Osteoblast (primary cell): ENCODE measurements around the gene FRK. TPM values are rescaled to one million over a fixed set of nuclear protein-coding genes. Genes with fewer than 3 reads are reported as not detected.

ENCODE experiments used
- DNase-seq: peaks from one replicate; pipeline ENCODE4 v3.0.0; 2011; ENCODE audit warnings: low spot score, mixed read lengths; ENCODE audit not compliant: insufficient read length; ENCODE audit errors: missing footprints
- H2AFZ ChIP-seq: 2 replicates; pipeline ENCODE4 v1.6.0; 2011; ENCODE audit warnings: mild to moderate bottlenecking, low read length
- H3K27ac ChIP-seq: 2 replicates; pipeline ENCODE4 v1.5.1; 2011; ENCODE audit warnings: mild to moderate bottlenecking, low read depth, low read length, moderate library complexity
- H3K27me3 ChIP-seq: 2 replicates; pipeline ENCODE4 v1.6.0; 2012; ENCODE audit warnings: mild to moderate bottlenecking, control low read depth, inconsistent platforms, low read length, moderate library complexity; ENCODE audit not compliant: insufficient read depth
- H3K36me3 ChIP-seq: 2 replicates; pipeline ENCODE4 v1.5.1; 2011; ENCODE audit warnings: mild to moderate bottlenecking, low read length, control low read depth, moderate library complexity; ENCODE audit not compliant: insufficient read depth
- H3K4me1 ChIP-seq: 2 replicates; pipeline ENCODE4 v1.5.1; 2011; ENCODE audit warnings: mild to moderate bottlenecking, low read length, control low read depth, moderate library complexity; ENCODE audit not compliant: insufficient read depth
- H3K4me2 ChIP-seq: 2 replicates; pipeline ENCODE4 v1.6.0; 2011; ENCODE audit warnings: mild to moderate bottlenecking, low read length; ENCODE audit not compliant: insufficient read depth
- H3K4me3 ChIP-seq: fragments of 200-600 bp; sonication (generic); 3 replicates; pipeline ENCODE4 v1.5.1; 2012; ENCODE audit warnings: mild to moderate bottlenecking, low read length, inconsistent platforms; ENCODE audit not compliant: insufficient read depth
- H3K79me2 ChIP-seq: 2 replicates; pipeline ENCODE4 v1.6.0; 2012; ENCODE audit warnings: mild to moderate bottlenecking, low read length, control low read depth, inconsistent platforms; ENCODE audit not compliant: insufficient read depth
- H3K9me3 ChIP-seq: 2 replicates; pipeline ENCODE4 v1.5.1; 2011; ENCODE audit warnings: low read depth, low read length, control low read depth
- H4K20me1 ChIP-seq: 2 replicates; pipeline ENCODE4 v1.6.0; 2012; ENCODE audit warnings: mild to moderate bottlenecking, low read length, control low read depth; ENCODE audit not compliant: insufficient read depth
- CTCF ChIP-seq: IDR thresholded peaks from 2 replicates; pipeline ENCODE4 v1.5.1; 2011; ENCODE audit warnings: mild to moderate bottlenecking, low read depth, low read length, moderate library complexity; ENCODE audit errors: extremely low read depth
- total RNA-seq: library from RNA; depleted of rRNA; stranded (reverse); fragments of >200 nt; gene quantifications from 2 replicates; pipeline ENCODE4 v1.2.3, GENCODE V29; 2012

Gene FRK
- total RNA-seq, 1 donor = 1.1 TPM

- DNase-seq = no peak
- Histone ChIP-seq H4K20me1 (no peaks in the 10 kb centered on the region), H3K27ac (no peak overlapping the region), H3K4me3 (no peak overlapping the region), H3K36me3 (no peaks in the 10 kb centered on the region), H2AFZ (no peak overlapping the region), H3K79me2 (no peaks in the 10 kb centered on the region), H3K4me1 (no peaks in the 10 kb centered on the region), H3K4me2 (peak overlapping the region; percentile 24), H3K9me3 (no peaks in the 10 kb centered on the region), H3K27me3 (no peaks in the 10 kb centered on the region)
- TF ChIP-seq CTCF = no peak
Observed at GRCh38 chr6:115898246-115898645, 162.4 kb downstream of the FRK start.

- Histone ChIP-seq H3K79me2 (no peaks in the 10 kb centered on the region), H3K27me3 (no peaks in the 10 kb centered on the region), H4K20me1 (no peaks in the 10 kb centered on the region), H3K4me2 (no peak overlapping the region), H3K27ac (no peak overlapping the region), H3K36me3 (no peaks in the 10 kb centered on the region), H3K9me3 (no peaks in the 10 kb centered on the region), H3K4me3 (no peak overlapping the region), H2AFZ (no peak overlapping the region), H3K4me1 (no peaks in the 10 kb centered on the region)
- no peak for DNase-seq
- peak; percentile 75 for TF ChIP-seq CTCF
Observed at GRCh38 chr6:115896538-115897129, 164.1 kb downstream of the FRK start.

GRCh38 chr6:115894426-115894992 lies 166.2 kb downstream of the FRK start:
- Histone ChIP-seq H3K79me2 (no peaks in the 10 kb centered on the region), H3K36me3 (no peaks in the 10 kb centered on the region), H3K4me3 (no peak overlapping the region), H3K27ac (no peak overlapping the region), H3K27me3 (no peaks in the 10 kb centered on the region), H3K4me2 (no peak overlapping the region), H3K4me1 (no peaks in the 10 kb centered on the region), H2AFZ (no peak overlapping the region), H3K9me3 (no peaks in the 10 kb centered on the region), H4K20me1 (no peaks in the 10 kb centered on the region)
- TF ChIP-seq CTCF = no peak
- DNase-seq = no peak

DNA sequence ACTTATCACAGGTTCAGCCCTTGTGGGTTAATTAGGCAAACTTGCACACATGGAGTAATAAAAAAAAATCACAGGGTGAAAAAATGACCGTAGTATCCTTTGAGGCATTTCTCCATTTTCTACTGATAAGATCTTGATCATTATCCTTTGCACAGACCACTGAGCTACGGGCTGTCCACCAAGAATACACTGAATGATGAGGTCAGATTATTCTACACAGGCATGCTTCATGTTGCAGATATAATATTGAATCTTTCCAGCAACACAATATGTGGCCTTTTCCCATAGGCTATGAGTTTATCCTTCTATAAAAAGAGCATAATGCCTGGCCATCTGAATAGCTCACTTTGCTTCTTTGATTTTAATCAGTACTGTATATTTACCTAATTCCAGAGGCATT lies 168.9 kb downstream of the FRK start:
- no peaks in the 10 kb centered on the region for H4K20me1 ChIP-seq
- H3K4me2 ChIP-seq = no peak overlapping the region
- no peak overlapping the region for H2AFZ ChIP-seq
- H3K4me1 ChIP-seq = no peaks in the 10 kb centered on the region
- H3K9me3 ChIP-seq = no peaks in the 10 kb centered on the region
- no peak for DNase-seq
- no peaks in the 10 kb centered on the region for H3K79me2 ChIP-seq
- no peak overlapping the region for H3K27ac ChIP-seq
- H3K27me3 ChIP-seq = no peaks in the 10 kb centered on the region
- H3K36me3 ChIP-seq = no peaks in the 10 kb centered on the region
- H3K4me3 ChIP-seq = no peak overlapping the region
- no peak for TF ChIP-seq CTCF
